HFF-Myc (cell line): Measurements from ENCODE around the gene POLH.
"Not testable (repeated sequence)": the region's sequence is repeated elsewhere in the genome, so short reads cannot be mapped to it uniquely, and the experiment has no call there.

ENCODE experiments used
- DNase-seq: peaks from one replicate; pipeline ENCODE4 v3.0.0-alpha.2; 2011; ENCODE audit warnings: low read depth; ENCODE audit errors: extremely low read depth
- H3K4me3 ChIP-seq: replicated peaks from 2 replicates; pipeline ENCODE4 v1.5.1; 2011; ENCODE audit warnings: low read depth, mild to moderate bottlenecking, control low read depth, low read length
- CTCF ChIP-seq: IDR thresholded peaks from 2 replicates; pipeline ENCODE4 v1.5.1; 2012; ENCODE audit warnings: mild to moderate bottlenecking, low read depth, low read length, control low read depth; ENCODE audit errors: missing control alignments

The POLH gene

DNA sequence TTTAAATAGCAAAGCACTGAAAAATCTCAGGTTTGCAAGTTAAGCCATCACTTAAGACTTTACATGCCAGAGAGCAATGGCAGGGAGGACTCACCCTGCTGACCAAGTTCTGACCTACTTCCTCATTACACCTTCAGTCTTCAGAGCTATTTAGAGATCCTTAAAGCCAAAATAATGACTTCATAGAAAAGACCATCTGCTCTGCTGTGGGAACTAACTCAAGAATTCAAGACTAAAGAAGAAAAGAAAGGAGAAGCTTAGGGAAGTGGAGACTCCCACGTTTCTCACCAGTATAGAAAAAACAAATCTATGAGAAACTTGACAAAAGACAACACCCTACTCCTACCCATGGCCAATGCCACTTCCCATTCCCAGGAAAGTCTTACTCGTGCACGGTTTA is 28.8 kb upstream of the POLH start:
- TF ChIP-seq CTCF: no peak
- H3K4me3 ChIP-seq: no peak overlapping the region
- DNase-seq: no peak

GRCh38 chr6:43557620-43558019 is 18.4 kb upstream of the POLH start:
- DNase-seq: not testable (repeated sequence)

DNA sequence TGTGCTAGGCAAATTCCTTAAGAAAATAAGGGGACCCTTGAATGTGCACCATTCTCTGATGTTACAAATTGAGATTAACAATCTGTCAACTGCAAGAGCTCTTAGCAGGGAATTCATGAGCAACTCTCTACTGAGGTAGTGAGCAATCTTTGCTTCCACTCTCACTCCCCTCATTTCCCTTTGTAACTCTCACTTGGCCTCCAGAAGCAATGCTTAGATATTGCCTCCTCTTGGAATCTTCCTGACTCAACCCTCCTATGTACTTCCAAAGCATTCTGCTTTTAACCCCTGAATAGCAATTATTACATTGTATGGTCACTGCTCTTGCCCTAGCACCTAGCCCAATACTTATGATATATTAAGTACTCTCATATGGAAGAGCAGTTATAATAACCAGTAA is 16.7 kb upstream of the POLH start:
- no peak overlapping the region for H3K4me3 ChIP-seq
- no peak for DNase-seq
- TF ChIP-seq CTCF: no peak

More at GRCh38 chr6:43557620-43558019, 18.4 kb upstream of the POLH start:
- H3K4me3 ChIP-seq: not testable (repeated sequence)

DNA sequence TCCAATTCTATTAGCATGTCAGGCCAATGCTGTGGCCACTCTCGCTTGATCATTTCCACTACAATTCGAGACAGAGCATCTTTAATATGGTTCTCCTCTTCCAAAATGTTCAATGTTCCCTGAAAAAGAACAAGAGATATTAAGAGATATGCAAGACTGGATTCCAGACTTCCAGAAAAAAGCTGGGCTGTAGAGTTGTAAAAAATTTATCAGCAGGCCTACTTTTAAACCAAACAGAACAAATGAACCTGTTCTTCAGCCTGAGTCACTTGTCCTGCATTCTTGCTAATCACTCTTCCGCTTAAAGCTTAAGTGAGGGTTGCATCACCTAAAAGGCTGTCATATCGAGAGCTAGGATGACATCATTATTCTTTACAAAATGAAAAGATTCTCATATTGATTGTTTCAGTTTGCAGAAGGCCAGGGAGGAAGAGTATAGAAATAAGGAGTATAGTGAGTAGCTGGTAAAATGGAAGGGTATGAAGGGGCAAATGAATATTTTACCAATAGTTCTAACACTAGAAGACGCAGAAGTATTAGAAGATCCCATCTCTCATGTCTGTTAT is 5.0 kb upstream of the POLH start:
- no peak overlapping the region for H3K4me3 ChIP-seq
- DNase-seq: no peak
- no peak for TF ChIP-seq CTCF

DNA sequence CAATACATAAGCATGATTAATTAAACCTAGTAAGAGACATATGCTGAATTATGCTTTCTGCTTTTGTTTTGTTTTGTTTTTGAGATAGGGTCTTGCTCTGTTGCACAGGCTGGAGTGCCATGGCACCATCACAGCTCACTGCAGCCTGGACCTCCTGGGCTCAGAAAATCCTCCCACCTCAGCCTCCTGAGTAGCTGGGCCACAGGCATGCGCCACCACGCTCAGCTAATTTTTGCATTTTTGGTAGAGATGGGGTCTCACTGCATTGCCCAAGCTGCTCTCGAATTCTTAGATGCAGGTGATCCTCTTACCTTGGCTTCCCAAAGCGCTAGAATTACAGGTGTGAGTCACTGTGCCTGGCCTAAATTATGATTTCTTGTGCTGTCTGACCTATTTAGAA is 4.0 kb upstream of the POLH start:
- no peak overlapping the region for H3K4me3 ChIP-seq
- TF ChIP-seq CTCF: no peak
- DNase-seq: no peak

- H3K4me3 ChIP-seq: peak overlapping the region; percentile 99
- no peak for DNase-seq
- TF ChIP-seq CTCF: no peak
Observed at GRCh38 chr6:43575105-43575771, 747 bp upstream of the POLH start.

DNA sequence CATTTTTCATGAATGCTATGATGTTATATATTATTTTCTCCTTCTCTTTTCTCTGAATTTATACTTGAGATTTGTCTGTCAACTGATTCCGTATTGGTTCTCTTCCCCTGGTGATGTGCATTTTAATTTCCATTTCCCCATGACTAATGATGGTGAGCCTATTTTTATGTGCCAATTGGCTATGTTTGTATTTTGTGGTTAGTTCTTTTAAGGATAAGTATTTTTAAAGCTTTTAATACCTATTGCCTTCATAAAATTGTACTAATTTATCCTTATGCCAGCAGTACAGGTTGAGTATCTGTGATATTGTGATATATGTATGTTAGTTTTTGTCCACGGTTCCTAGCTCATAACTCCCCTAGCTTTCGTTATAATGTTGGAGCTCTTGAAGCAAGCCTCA is 2.8 kb downstream of the POLH start:
- peak overlapping the region; percentile 99; the same call in 1 of the 2 replicates for H3K4me3 ChIP-seq
- TF ChIP-seq CTCF: no peak

More for the DNA sequence above, 2.8 kb downstream of the POLH start:
- DNase-seq: no peak
